Duodenal mucosa (tissue), 2 donors: ENCODE results near the gene CROCC2.

Experiments
- H3K27ac ChIP-seq: one replicate; pipeline ENCODE4 v1.7.0; 2013; ENCODE audit warnings: low read depth, low read length
- H3K27me3 ChIP-seq, 2 donors: one replicate each; pipeline ENCODE4 v1.7.0; 2013; ENCODE audit warnings: low read length in 2 of 2, control low read depth in 1 of 2; ENCODE audit not compliant: insufficient read depth in 2 of 2, control insufficient read depth in 1 of 2
- H3K36me3 ChIP-seq, 2 donors: one replicate each; pipeline ENCODE4 v1.7.0; 2013; ENCODE audit warnings: low read length in 2 of 2, control low read depth in 1 of 2; ENCODE audit not compliant: insufficient read depth in 2 of 2, control insufficient read depth in 1 of 2
- H3K4me1 ChIP-seq, 2 donors: one replicate each; pipeline ENCODE4 v1.7.0; 2013; ENCODE audit warnings: low read length in 2 of 2, control low read depth in 1 of 2; ENCODE audit not compliant: insufficient read depth in 2 of 2, control insufficient read depth in 1 of 2
- H3K4me3 ChIP-seq, 2 donors: one replicate each; pipeline ENCODE4 v1.7.0; 2013; ENCODE audit warnings: low read length in 2 of 2, low read depth in 1 of 2
- H3K9ac ChIP-seq, 2 donors: one replicate each; pipeline ENCODE4 v1.7.0; 2013; ENCODE audit warnings: low read length in 2 of 2, low read depth in 1 of 2
- H3K9me3 ChIP-seq, 2 donors: one replicate each; pipeline ENCODE4 v1.7.0; 2013; ENCODE audit warnings: low read length in 2 of 2, control low read depth in 1 of 2; ENCODE audit not compliant: control insufficient read depth in 1 of 2

CROCC2 gene

GRCh38 chr2:240965905-240966456 lies 59.8 kb downstream of the CROCC2 start:
- H3K4me3 ChIP-seq = no peak overlapping the region
- H3K9me3 ChIP-seq = no peaks in the 10 kb centered on the region
- no peak overlapping the region for H3K9ac ChIP-seq
- H3K27ac ChIP-seq = no peak overlapping the region
- H3K4me1 ChIP-seq = peaks cover 6 to 10% of the 10 kb centered on the region in 2 donors
- H3K27me3 ChIP-seq = no peaks in the 10 kb centered on the region
- no peaks in the 10 kb centered on the region for H3K36me3 ChIP-seq

GRCh38 chr2:240966457-240966905 lies 60.3 kb downstream of the CROCC2 start:
- no peaks in the 10 kb centered on the region for H3K27me3 ChIP-seq
- no peak overlapping the region for H3K9ac ChIP-seq
- H3K36me3 ChIP-seq = no peaks in the 10 kb centered on the region
- no peaks in the 10 kb centered on the region for H3K9me3 ChIP-seq
- H3K4me1 ChIP-seq = peaks cover under 1 to 5% of the 10 kb centered on the region in 2 donors
- no peak overlapping the region for H3K27ac ChIP-seq
- no peak overlapping the region for H3K4me3 ChIP-seq

GRCh38 chr2:240966906-240967680 lies 61.0 kb downstream of the CROCC2 start:
- no peak overlapping the region for H3K9ac ChIP-seq
- no peaks in the 10 kb centered on the region for H3K36me3 ChIP-seq
- H3K4me1 ChIP-seq = no peaks in the 10 kb centered on the region
- no peaks in the 10 kb centered on the region for H3K27me3 ChIP-seq
- no peaks in the 10 kb centered on the region for H3K9me3 ChIP-seq
- no peak overlapping the region for H3K27ac ChIP-seq
- H3K4me3 ChIP-seq = no peak overlapping the region

- Histone ChIP-seq H3K36me3 (no peaks in the 10 kb centered on the region), H3K9me3 (no peaks in the 10 kb centered on the region), H3K27me3 (no peaks in the 10 kb centered on the region), H3K4me1 (no peaks in the 10 kb centered on the region), H3K9ac (no peak overlapping the region), H3K27ac (no peak overlapping the region), H3K4me3 (no peak overlapping the region)
Observed at GRCh38 chr2:240967681-240968621, 61.8 kb downstream of the CROCC2 start.

- Histone ChIP-seq H3K27ac (no peak overlapping the region), H3K27me3 (no peaks in the 10 kb centered on the region), H3K9ac (no peak overlapping the region), H3K9me3 (no peaks in the 10 kb centered on the region), H3K36me3 (no peaks in the 10 kb centered on the region), H3K4me1 (no peaks in the 10 kb centered on the region), H3K4me3 (no peak overlapping the region)
Observed at GRCh38 chr2:240968731-240969624, 62.8 kb downstream of the CROCC2 start.

GRCh38 chr2:240970104-240970503 lies 64.0 kb downstream of the CROCC2 start:
- H3K4me1 ChIP-seq = no peaks in the 10 kb centered on the region
- no peaks in the 10 kb centered on the region for H3K36me3 ChIP-seq
- no peak overlapping the region for H3K27ac ChIP-seq
- no peak overlapping the region for H3K4me3 ChIP-seq
- H3K9me3 ChIP-seq = no peaks in the 10 kb centered on the region
- no peak overlapping the region for H3K9ac ChIP-seq
- H3K27me3 ChIP-seq = no peaks in the 10 kb centered on the region

- Histone ChIP-seq H3K27me3 (no peaks in the 10 kb centered on the region), H3K27ac (no peak overlapping the region), H3K4me3 (no peak overlapping the region), H3K9me3 (no peaks in the 10 kb centered on the region), H3K9ac (no peak overlapping the region), H3K36me3 (no peaks in the 10 kb centered on the region), H3K4me1 (peaks cover 0 to 3% of the 10 kb centered on the region in 2 donors)
Observed at GRCh38 chr2:240970816-240971215, 64.7 kb downstream of the CROCC2 start.

- Histone ChIP-seq H3K9ac (no peak overlapping the region), H3K4me3 (no peak overlapping the region), H3K4me1 (peaks cover 0 to 3% of the 10 kb centered on the region in 2 donors), H3K9me3 (no peaks in the 10 kb centered on the region), H3K27ac (no peak overlapping the region), H3K36me3 (no peaks in the 10 kb centered on the region), H3K27me3 (no peaks in the 10 kb centered on the region)
Observed at GRCh38 chr2:240972201-240972600, 66.1 kb downstream of the CROCC2 start.

GRCh38 chr2:240972636-240973521 lies 66.7 kb downstream of the CROCC2 start:
- Histone ChIP-seq H3K4me1 (peaks cover 0 to 3% of the 10 kb centered on the region in 2 donors), H3K36me3 (no peaks in the 10 kb centered on the region), H3K27me3 (no peaks in the 10 kb centered on the region), H3K9me3 (no peaks in the 10 kb centered on the region), H3K27ac (no peak overlapping the region), H3K4me3 (no peak overlapping the region), H3K9ac (no peak overlapping the region)
